Fibroblast of skin of right biceps (primary cell): ENCODE data around the gene CRYBA2.
A peak's percentile ranks its signal among the peaks of the same experiment; 100 is the strongest.

Source experiments
- DNase-seq: peaks from one replicate; pipeline ENCODE4 v3.0.0-alpha.2; 2013

Gene CRYBA2, protein sequence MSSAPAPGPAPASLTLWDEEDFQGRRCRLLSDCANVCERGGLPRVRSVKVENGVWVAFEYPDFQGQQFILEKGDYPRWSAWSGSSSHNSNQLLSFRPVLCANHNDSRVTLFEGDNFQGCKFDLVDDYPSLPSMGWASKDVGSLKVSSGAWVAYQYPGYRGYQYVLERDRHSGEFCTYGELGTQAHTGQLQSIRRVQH

DNA sequence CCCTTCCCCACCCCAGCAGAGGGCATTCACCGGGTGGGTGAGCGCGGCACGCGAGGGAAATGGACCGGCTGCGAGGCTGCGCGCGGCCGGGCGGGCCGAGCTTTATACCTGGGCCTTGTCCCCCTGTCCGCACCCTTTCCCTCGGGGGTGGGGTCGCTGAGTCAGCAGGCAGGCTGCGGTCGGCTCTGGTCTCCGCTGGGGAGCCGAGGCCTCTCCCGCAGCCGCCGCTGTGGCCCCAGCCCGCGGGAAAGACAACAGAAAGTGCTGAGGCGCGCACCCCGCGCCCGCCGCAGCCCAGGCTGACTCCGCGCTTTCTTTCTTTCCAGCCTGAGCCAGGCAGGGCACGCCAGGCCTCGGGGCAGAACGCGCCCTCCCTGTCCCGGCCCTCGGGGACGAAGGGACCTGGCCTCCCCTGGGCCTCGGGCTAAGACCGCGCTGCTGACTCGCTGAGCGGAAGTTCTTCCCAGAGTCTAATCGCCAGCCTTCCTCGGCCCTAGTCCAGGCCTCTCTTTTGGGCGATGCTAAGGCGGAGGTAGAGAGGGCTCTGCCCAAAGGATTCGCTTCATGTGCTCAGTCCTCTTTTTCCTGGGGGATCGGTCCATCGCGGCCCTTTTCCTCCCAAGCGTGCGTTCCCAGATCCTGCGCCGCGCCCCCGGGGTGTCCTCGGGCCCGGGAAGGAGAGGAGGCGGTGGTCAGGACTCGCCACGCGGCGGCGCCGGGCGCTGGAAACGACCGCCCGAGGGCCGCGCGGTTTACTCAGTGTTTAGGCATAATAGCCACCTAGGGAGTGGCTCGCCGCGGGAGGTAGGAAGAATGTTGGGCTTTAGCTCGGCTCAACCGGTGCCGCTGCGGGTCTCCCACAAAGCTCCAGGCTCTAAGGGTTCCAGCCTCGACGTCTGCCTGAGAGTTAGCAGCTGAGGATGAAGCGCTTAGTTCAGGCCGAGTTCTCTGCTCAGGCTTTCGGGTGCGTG is at the start of gene CRYBA2:
Gene CRYBA2 (minus strand): TSS at position 78 of the 971 bp plus-strand sequence. CDS start 246 bp downstream, outside the sequence.
- peak; percentile 16 for DNase-seq

- no peak for DNase-seq
These were observed 49.5 kb upstream of the CRYBA2 start for GRCh38 chr2:219042750-219043149.

GRCh38 chr2:219042157-219042556 is 48.9 kb upstream of the CRYBA2 start:
- no peak for DNase-seq

DNA sequence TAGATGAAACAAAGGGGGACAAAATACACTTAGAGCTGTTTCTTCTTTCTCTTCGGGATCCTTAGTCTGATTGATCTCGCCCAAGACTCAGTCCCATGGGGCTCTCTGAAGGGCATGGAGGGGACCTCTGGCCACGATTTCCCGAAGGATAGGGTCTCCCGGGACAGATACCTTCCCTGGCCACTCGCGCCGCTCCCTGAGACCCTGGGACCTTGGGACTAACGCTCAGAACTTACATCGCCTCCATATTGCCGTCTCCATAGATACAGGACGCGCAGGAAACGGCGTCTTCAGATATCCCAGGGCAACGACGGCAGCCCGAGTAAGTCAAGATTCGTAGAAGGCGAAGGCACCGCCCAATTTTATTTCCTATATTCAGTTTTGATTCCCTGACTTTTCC is 48.0 kb upstream of the CRYBA2 start, which contains the start of gene CFAP65:
Gene CFAP65 (minus strand): TSS at position 265 of the 400 bp plus-strand sequence. CDS start 2,468 bp downstream, outside the sequence.
- DNase-seq: peak; percentile 58

DNA sequence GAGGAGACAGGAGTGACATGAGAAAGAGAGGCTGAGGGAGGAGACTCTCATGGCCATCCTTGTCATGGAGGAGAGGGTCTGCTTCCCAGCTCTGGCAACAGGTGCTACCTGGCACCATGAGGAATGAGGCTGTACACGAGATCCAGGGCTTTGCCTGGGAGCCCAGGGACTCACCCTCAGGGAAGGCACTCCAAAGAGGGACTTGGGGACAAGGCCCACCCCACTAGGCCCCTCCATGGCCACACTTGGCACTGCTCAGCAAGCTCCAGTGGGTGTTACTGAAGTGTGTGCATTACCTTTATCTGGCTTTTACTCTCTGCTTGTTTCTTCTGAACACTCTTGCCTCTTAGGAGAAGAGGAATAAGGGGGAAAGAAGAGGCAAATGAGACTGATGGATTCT is 45.4 kb upstream of the CRYBA2 start:
- no peak for DNase-seq

- DNase-seq: no peak
These were observed 44.7 kb upstream of the CRYBA2 start for GRCh38 chr2:219037783-219038499.

GRCh38 chr2:219035942-219036341 is 42.7 kb upstream of the CRYBA2 start:
- no peak for DNase-seq

GRCh38 chr2:219034823-219035222 is 41.6 kb upstream of the CRYBA2 start:
- no peak for DNase-seq

GRCh38 chr2:219032051-219032745 is 39.0 kb upstream of the CRYBA2 start:
- DNase-seq: no peak

GRCh38 chr2:219031005-219031738 is 38.0 kb upstream of the CRYBA2 start:
- DNase-seq: no peak

- DNase-seq: no peak
These were observed 37.1 kb upstream of the CRYBA2 start for GRCh38 chr2:219030177-219030940.

DNA sequence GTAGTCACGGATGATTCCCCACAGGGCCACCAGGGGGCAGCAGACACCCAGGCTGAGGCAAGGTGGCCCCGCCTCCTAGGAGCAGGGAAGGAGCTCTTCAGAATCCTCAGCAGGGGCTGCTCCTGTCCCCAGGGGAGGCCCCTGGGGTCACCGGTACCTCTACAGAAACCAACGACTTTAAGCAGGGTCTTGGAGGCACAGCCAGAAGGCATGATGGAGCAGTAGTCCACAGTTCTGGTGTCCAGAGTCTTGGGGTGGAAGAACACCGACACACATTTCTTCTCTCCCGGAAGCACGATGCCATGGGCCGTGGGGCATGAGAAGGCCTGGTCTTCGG is 36.6 kb upstream of the CRYBA2 start:
- DNase-seq: peak; percentile 62

- DNase-seq: no peak
These were observed 36.0 kb upstream of the CRYBA2 start for GRCh38 chr2:219028996-219029828.

DNA sequence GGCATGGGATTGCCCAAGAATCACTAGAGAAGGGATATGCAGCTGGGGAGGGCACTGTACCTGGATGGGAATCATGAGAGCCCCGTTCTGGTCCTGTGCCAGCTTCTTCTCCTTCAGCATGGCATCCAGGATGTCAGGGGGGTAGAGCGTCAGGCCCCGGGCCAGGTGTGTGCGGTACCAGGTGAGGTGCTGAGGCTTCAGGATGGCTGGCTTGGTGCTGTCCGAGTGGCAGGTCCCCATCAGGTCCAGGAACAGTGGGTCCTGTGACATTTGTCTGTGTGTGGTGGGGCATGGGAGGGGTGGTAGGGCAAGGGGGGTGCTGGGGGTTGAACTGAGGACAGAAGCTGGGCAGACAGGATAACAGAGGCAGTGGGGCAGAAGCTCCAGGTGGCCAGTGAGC is 34.9 kb upstream of the CRYBA2 start:
- no peak for DNase-seq

GRCh38 chr2:219027511-219028055 is 34.4 kb upstream of the CRYBA2 start:
- no peak for DNase-seq

DNA sequence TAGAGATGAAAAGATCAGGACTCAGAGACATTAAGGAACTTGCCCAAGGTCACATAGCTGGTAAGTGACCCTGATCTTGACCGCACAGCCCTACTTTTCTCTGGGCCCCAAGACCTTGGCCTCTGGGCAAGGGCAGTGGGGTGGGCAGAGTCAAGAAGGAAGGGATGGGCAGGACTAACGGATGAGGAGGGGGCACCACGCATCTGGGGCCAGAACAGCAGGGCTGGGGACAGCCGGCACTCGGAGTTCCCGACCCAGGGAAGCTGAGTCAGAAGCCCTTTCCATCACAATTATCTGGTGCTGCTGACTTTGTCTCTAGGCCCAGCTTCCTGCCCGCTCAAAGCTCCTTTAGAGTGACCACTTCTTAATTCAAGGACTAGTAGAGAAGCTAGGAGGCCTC is 33.7 kb upstream of the CRYBA2 start:
- no peak for DNase-seq

- no peak for DNase-seq
These were observed 32.7 kb upstream of the CRYBA2 start for GRCh38 chr2:219025637-219026585.

GRCh38 chr2:219024059-219024458 is 30.8 kb upstream of the CRYBA2 start:
- DNase-seq: no peak
